T-helper 17 cell (primary cell): ENCODE measurements around the gene SHISA4. TPM values are rescaled to one million over a fixed set of nuclear protein-coding genes. Genes with fewer than 3 reads are reported as not detected.
"Not testable (repeated sequence)": the region's sequence is repeated elsewhere in the genome, so short reads cannot be mapped to it uniquely, and the experiment has no call there.

ENCODE experiments used
- ATAC-seq: fragments of 150-1000 bp; cut with Tn5 transposase; 2 replicates; pipeline ENCODE4 v1.10.0; 2021; ENCODE audit warnings: mild to moderate bottlenecking, moderate library complexity
- DNase-seq, 3 donors: peaks; one replicate each; pipeline versions ENCODE4 v3.0.0 to v3.0.0-alpha.2; 2020 to 2021
- H3K9me3 ChIP-seq: one replicate; pipeline ENCODE4 v1.7.0; 2013; ENCODE audit warnings: low read length, mild to moderate bottlenecking; ENCODE audit not compliant: control insufficient read depth, poor library complexity, severe bottlenecking
- H3K27ac Mint-ChIP-seq: one replicate; pipeline ENCODE4 v1.8.0; 2022; ENCODE audit warnings: mild to moderate bottlenecking, moderate library complexity, mixed read lengths
- H3K27me3 Mint-ChIP-seq: one replicate; pipeline ENCODE4 v1.8.0; 2022; ENCODE audit warnings: mixed read lengths
- H3K36me3 Mint-ChIP-seq: one replicate; pipeline ENCODE4 v1.8.0; 2022; ENCODE audit warnings: low read depth, mixed read lengths
- H3K4me1 Mint-ChIP-seq: one replicate; pipeline ENCODE4 v1.8.0; 2022; ENCODE audit warnings: mild to moderate bottlenecking, mixed read lengths
- H3K4me3 Mint-ChIP-seq: one replicate; pipeline ENCODE4 v1.8.0; 2022; ENCODE audit warnings: mild to moderate bottlenecking, moderate library complexity, mixed read lengths
- total RNA-seq, 4 donors: library from RNA in 2 of 4; stranded (reverse) in 2 of 4; gene quantifications; one replicate each; pipeline ENCODE4 v1.2.3 and lab custom pipeline; 2022 to 2026

The SHISA4 gene
- total RNA-seq, 2 donors from 2014 or later: 0.37 to 0.63 TPM

DNA sequence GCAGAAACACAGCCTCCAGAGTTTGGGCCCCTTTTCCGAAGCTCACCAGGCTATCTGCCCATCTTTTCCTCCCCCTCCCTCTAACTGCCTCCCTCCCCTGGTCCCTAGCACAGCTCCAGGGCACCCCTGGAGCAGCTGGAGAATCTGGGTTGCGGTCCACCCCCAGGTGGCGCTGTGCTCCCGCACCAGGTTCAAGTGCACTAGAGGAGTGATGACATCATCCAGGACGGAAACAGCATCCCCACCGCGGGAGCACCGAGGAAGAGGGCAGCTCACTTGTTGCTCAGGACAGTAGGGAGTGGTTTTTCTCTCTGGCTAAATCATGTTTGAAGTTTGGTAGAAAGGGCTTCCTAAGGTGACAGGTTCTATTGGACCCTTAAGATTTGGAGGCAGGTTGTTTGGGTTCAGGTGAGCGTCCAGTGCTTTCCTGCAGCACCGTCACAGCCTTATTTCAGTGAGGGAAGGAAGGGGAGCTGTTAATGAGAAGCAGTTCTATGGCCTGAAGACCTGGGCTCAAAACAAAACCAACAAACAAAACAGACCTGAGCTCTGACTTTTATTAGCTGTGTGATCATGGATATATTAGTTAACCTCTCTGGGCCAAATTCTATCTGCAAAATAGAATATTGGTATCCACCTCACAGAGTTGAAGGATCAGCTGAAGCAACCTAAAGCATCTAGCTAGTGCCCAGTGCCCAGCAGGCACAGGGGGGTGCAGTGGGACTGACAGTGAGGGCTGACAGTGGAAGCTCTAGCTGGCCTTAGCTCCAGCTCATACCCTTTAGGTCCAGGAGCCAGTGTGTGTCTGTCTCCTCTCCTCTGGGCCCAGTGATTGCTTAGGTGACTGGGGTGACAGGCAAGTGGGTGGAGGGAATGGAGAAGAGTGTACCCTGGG is 7.5 kb downstream of the SHISA4 start:
- ATAC-seq: peak; percentile 93
- peaks cover 36% of the 10 kb centered on the region for H3K27me3 Mint-ChIP-seq
- DNase-seq: peak; percentile 62 to 67 (median 66)
- no peaks in the 10 kb centered on the region for H3K9me3 ChIP-seq
- peak overlapping the region; percentile 80 for H3K27ac Mint-ChIP-seq
- peaks cover 7% of the 10 kb centered on the region for H3K4me1 Mint-ChIP-seq
- peak overlapping the region; percentile 55 for H3K4me3 Mint-ChIP-seq
- H3K36me3 Mint-ChIP-seq: peaks cover 5% of the 10 kb centered on the region

- peaks cover 5% of the 10 kb centered on the region for H3K36me3 Mint-ChIP-seq
- peaks cover 28% of the 10 kb centered on the region for H3K27me3 Mint-ChIP-seq
- H3K27ac Mint-ChIP-seq: no peak overlapping the region
- DNase-seq: no peak
- H3K4me3 Mint-ChIP-seq: no peak overlapping the region
- ATAC-seq: no peak
- H3K9me3 ChIP-seq: no peaks in the 10 kb centered on the region
- peaks cover 7% of the 10 kb centered on the region for H3K4me1 Mint-ChIP-seq
Observed at GRCh38 chr1:201896951-201897391, 8.3 kb downstream of the SHISA4 start.

GRCh38 chr1:201898240-201898894 is 9.7 kb downstream of the SHISA4 start:
- ATAC-seq (no peak), DNase-seq (no peak)
- no peak overlapping the region for H3K27ac Mint-ChIP-seq
- H3K27me3 Mint-ChIP-seq: peaks cover 16% of the 10 kb centered on the region
- H3K36me3 Mint-ChIP-seq: peaks cover 2% of the 10 kb centered on the region
- no peaks in the 10 kb centered on the region for H3K9me3 ChIP-seq
- H3K4me3 Mint-ChIP-seq: no peak overlapping the region
- peaks cover 7% of the 10 kb centered on the region for H3K4me1 Mint-ChIP-seq

DNA sequence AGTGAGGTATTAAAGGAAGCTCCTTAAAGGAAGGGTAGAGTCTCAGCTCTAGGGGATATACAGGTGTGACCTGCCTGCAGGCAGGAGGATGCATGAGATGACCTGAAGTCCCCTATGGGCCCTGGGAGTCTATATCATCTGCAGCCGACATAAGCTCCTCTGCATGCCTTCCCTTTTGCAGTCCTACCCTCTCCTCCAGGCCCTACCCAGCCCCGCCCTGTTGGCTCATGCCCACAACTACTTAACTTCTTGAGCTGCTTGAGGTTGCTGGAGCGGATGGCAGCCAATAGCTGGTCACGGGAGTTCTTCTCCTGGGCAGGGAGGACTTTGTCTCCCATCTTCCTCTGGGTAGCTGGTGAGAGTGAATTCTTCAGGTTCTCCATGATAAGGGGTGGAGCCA is 10.3 kb downstream of the SHISA4 start:
- Mint-ChIP-seq H3K27ac (no peak overlapping the region), H3K36me3 (peaks cover 2% of the 10 kb centered on the region), H3K4me3 (no peak overlapping the region), H3K4me1 (peaks cover 7% of the 10 kb centered on the region), H3K27me3 (peaks cover 10% of the 10 kb centered on the region)
- ATAC-seq: no peak
- H3K9me3 ChIP-seq: no peaks in the 10 kb centered on the region
- no peak for DNase-seq

DNA sequence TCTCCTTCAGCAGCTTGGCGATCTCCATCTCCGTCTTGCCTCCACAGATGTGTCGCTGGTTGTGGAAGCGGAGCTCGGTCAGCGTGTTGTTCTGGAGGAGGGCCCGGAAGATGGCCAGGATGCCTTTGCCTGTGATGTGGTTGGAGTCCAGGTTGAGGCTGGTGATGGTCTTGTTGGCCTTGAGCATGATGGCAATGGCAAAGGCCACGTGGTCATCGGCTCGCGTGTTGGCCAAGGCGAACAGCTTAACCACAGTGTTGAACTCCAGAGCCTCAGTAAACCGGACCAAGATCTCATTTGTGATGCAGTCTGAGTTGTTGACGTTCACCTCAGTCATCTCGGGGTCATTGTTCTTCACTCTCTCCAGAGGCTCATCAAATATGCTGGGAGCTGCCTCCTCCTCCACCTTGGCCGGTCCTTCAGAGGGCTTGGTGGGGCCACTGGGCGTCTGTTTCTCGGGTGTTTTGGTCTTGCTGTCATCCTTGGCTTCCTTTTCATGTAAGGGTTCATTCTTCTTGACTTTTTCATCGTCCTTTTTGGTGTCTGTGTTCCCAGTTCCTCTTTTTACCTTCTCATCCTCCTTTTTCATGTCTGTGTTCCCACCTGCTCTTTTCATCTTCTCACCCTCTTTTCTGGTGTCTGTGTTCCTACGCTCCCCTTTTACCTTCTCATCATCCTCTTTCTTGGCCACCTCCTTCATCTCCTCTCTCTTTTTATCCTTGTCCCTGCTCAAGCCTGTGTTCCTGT is 11.2 kb downstream of the SHISA4 start:
- H3K4me3 Mint-ChIP-seq: no peak overlapping the region
- no peak for DNase-seq
- peaks cover 2% of the 10 kb centered on the region for H3K36me3 Mint-ChIP-seq
- no peak for ATAC-seq
- H3K9me3 ChIP-seq: no peaks in the 10 kb centered on the region
- H3K27me3 Mint-ChIP-seq: peaks cover 6% of the 10 kb centered on the region
- H3K4me1 Mint-ChIP-seq: peaks cover 7% of the 10 kb centered on the region
- no peak overlapping the region for H3K27ac Mint-ChIP-seq

DNA sequence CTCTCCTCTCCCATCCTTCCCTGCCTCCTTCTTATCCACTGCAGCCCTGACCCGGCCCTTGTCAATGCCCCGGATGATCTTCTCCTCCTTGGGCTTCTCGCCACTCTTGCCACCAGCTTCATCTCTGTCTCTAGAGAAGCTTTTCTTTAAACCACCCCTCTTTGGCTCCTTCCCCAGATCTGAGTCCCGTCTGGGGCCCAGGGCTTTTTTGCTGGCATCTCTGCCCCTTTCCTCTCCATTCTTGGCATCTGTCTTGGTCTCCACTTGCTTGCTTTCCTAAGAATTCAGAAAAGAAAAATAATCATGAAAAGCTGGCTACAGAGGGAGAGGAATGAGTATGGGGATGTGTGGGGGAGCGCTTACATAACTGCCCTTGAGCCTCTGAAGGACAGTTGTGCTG is 11.8 kb downstream of the SHISA4 start:
- ATAC-seq (no peak), DNase-seq (no peak)
- H3K9me3 ChIP-seq: no peaks in the 10 kb centered on the region
- Mint-ChIP-seq H3K36me3 (peaks cover 2% of the 10 kb centered on the region), H3K4me1 (peaks cover 7% of the 10 kb centered on the region), H3K27me3 (peaks cover 6% of the 10 kb centered on the region), H3K4me3 (no peak overlapping the region), H3K27ac (no peak overlapping the region)

DNA sequence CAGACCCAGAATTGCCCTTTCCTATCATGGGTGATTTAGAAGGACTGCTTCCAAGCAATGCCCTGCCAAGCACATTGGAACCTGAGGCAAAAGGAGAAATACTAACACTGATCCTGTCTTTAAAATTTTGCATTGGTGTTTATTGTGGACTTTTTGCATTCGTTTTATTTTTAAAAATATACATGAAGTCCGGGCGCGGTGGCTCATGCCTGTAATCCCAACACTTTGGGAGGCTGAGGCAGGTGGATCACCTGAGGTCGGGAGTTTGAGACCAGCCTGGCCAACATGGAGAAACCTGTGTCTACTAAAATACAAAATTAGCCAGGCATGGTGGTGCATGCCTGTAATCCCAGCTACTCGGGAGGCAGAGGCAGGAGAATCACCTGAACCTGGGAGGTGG is 12.3 kb downstream of the SHISA4 start:
- H3K9me3 ChIP-seq, H3K27ac Mint-ChIP-seq, H3K36me3 Mint-ChIP-seq, ATAC-seq, H3K4me1 Mint-ChIP-seq, H3K4me3 Mint-ChIP-seq, DNase-seq, H3K27me3 Mint-ChIP-seq: not testable (repeated sequence)

DNA sequence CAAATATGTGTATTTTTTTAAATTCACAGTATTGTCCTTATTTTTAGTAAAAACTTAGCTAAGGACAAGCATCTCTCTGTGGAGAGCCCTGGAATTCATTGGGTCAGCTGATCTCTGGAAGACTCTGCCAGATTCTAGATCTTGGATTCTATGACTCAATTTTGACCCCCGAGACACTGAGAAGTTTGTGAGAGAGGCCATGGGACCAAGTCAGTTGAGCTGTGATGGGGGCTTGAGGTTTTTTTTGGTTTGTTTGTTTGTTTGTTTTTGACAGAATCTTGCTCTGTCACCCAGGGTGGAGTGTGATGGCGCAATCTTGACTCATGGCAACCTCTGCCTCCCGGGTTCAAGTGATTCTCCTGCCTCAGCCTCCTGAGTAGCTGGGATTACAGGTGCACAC is 13.5 kb downstream of the SHISA4 start:
- Mint-ChIP-seq H3K27ac (no peak overlapping the region), H3K4me3 (no peak overlapping the region), H3K36me3 (peaks cover 2% of the 10 kb centered on the region), H3K27me3 (peaks cover 6% of the 10 kb centered on the region), H3K4me1 (no peaks in the 10 kb centered on the region)
- H3K9me3 ChIP-seq: no peaks in the 10 kb centered on the region
- DNase-seq (no peak), ATAC-seq (no peak)

DNA sequence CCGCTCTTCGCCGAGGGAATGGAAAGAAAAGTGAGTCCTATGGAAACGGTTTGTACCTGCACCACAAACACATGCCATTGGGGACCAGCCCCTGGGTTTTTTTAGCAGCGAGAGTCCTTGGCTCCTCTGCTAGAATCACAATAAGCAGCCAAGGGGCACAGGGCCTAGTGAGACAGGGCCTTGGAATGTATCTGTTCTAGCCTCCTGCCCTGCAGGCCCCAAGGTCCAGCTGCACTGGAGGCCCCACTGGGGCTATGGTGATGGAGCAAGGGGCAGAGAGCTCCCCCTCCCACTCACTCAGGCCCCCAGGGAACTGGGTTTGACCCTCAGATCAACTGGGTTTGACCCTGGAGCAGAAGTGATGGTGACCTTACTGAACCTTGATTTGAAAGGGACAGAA is 14.4 kb downstream of the SHISA4 start:
- H3K36me3 Mint-ChIP-seq: peaks cover 2% of the 10 kb centered on the region
- no peak overlapping the region for H3K4me3 Mint-ChIP-seq
- DNase-seq: no peak
- no peaks in the 10 kb centered on the region for H3K9me3 ChIP-seq
- H3K4me1 Mint-ChIP-seq: no peaks in the 10 kb centered on the region
- H3K27ac Mint-ChIP-seq: no peak overlapping the region
- peaks cover 6% of the 10 kb centered on the region for H3K27me3 Mint-ChIP-seq
- ATAC-seq: no peak

DNA sequence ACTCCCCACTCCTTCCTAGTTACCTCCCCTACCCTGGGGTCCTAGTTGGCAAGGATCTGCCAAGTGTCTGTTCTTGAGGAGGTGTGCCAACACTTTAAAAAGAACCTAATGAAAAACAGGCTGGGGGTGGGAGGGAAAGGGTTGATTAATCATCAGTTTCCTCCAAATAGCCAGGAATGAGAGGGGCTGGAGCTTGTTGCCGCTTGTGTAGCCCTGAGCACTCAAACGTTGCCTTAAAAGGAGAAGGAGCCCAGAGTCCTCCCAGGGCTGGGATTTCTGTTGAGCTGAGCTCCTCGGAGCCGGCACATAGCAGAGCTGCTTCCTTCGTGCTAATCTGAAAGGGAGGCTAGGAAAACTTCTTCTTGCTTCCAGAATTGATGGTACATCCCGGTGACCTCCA is 15.9 kb downstream of the SHISA4 start:
- no peaks in the 10 kb centered on the region for H3K4me1 Mint-ChIP-seq

DNA sequence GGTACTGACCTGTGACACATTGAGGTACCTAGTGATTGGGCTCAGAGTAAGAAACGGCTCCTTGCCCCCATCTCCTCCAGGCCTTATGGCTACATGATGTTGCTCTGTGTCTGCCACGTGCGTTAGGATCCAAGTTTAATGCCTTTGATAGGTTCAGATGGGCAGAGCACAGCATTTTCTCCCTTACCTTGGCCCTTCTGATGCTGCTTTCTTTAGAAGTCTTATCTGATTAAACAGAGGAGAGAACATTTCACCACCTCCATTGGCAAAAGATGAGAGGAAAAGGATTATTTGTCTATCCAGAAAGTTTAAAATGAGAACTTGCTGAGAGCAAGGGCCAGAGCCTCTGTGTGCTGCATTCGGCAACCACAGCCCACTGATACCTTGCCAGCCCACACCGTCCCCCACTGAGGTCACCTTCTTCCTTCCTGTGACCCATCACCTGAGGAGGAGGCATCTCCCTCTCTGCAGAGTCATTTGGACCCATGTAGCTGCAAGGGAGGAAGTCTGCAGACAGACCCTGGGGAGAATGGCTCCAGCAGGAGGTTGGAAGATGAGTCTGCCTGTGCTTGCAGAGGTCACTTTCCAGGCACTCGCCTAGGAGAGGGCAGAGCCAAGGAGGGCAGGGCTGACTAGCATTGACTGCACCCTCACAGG is 16.7 kb downstream of the SHISA4 start:
- ATAC-seq (no peak), DNase-seq (no peak)
- Mint-ChIP-seq H3K4me3 (no peak overlapping the region), H3K4me1 (no peaks in the 10 kb centered on the region), H3K27me3 (peaks cover 12% of the 10 kb centered on the region), H3K27ac (no peak overlapping the region), H3K36me3 (no peaks in the 10 kb centered on the region)
- no peaks in the 10 kb centered on the region for H3K9me3 ChIP-seq

More for the DNA sequence above, 15.9 kb downstream of the SHISA4 start:
- DNase-seq: no peak
- peaks cover 2% of the 10 kb centered on the region for H3K36me3 Mint-ChIP-seq
- no peak overlapping the region for H3K27ac Mint-ChIP-seq
- peaks cover 5% of the 10 kb centered on the region for H3K27me3 Mint-ChIP-seq
- no peaks in the 10 kb centered on the region for H3K9me3 ChIP-seq
- H3K4me3 Mint-ChIP-seq: no peak overlapping the region
- ATAC-seq: no peak

DNA sequence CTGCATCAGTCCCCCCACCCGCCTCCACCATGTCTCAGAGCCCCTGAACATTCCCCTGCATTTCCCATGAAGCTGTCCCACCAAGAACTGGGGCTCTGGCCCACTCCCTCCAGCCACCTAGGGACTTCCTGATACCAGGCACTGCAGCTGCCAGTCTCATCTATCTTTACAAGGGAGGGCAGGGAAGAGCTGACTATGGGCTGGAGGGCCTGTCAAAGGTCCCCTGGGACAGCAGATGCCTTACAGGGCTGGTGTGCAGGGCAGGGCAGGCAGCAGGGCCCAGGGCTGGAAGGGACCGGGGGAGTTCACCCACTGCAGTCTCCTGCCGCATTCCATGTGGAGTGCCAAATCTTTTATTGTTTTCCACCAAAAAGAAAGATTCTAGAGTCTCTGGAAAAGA is 17.6 kb downstream of the SHISA4 start:
- H3K27ac Mint-ChIP-seq: no peak overlapping the region
- no peak for ATAC-seq
- no peaks in the 10 kb centered on the region for H3K9me3 ChIP-seq

DNA sequence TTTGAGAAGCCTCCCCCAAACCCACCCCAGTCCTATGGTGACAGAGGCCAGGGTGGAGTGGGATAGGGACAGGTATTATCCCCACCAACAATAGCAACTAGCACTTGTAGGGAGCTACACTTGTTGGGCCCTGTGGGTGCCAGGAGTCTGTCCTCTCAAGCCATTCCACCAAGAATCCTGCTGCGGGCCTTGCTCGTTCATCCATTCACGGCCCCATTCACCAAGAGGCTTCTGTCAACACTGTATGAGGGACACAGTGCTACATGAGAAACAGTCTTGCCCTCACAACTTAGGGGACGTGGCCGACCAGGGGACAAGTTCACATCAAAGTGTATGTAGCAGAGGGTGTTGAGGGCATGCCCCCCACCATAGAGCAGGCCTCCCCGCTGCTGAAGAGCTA is 18.9 kb downstream of the SHISA4 start:
- peaks cover 17% of the 10 kb centered on the region for H3K27me3 Mint-ChIP-seq
- no peaks in the 10 kb centered on the region for H3K9me3 ChIP-seq
- no peaks in the 10 kb centered on the region for H3K36me3 Mint-ChIP-seq
- no peak for ATAC-seq
- H3K4me1 Mint-ChIP-seq: no peaks in the 10 kb centered on the region
- no peak for DNase-seq
- H3K27ac Mint-ChIP-seq: no peak overlapping the region
- H3K4me3 Mint-ChIP-seq: no peak overlapping the region

More for the DNA sequence above, 17.6 kb downstream of the SHISA4 start:
- Mint-ChIP-seq H3K27me3 (peaks cover 13% of the 10 kb centered on the region), H3K4me1 (no peaks in the 10 kb centered on the region), H3K36me3 (no peaks in the 10 kb centered on the region), H3K4me3 (no peak overlapping the region)
- DNase-seq: no peak
